ENCODE measurements around the gene PSME2. TPM values are rescaled to one million over a fixed set of nuclear protein-coding genes. Genes with fewer than 3 reads are reported as not detected.

The PSME2 gene
- total and polyA plus RNA-seq, 9 of the 15 experiments (the other 6 are each of a cell fraction or from before 2014, with no cell fraction given), result 111 to 579 (median 159) TPM

DNA sequence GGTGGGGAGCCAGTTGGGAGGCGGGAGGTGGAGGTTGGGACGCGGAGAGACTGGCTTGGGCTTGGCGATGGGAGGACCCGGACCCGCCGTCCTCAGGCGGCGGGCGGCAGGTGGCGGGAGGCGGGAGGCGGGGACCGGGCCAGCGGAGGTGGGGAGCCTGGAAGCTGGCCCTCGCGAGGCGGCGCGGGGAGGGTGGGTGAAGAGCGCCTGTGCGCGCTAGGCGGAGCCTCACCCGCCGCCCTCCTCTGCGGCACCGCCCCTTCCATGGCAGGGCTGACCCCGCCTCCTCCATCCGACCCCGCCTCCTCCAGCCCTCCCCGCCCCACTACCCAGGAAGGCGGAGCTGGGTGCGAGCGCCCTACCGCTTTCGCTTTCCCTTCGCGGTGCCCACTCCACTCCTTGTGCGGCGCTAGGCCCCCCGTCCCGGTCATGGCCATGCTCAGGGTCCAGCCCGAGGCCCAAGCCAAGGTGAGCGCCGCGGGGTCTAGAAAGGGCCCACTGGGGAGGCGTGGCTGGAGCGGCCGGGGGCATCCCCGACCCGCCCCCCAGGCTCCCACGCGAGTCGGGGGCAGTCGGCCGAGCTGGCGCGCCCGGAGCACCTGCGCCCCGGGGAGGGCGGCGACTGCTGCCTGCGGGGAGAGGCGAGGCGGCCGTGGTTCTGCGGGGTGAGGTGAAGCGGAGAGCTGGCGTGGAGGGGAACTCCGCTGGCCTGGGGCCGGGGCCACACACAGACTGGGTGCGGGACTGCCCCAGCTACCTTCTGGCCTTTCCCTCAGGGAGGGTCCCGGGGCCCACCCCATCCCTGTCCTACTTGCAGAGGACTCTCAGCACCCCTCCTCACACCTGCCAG is 10.4 kb downstream of the PSME2 start, which contains the start of gene PSME1 (continued):
- TF ChIP-seq HDAC3 (IDR thresholded peaks at IDR 0.05; ENCODE audit: borderline replicate concordance, partially characterized antibody) (no peak), PHF20 (IDR thresholded peaks at IDR 0.05; ENCODE audit: partially characterized antibody) (peak; percentile 28), ZNF644 (tag; IDR thresholded peaks at IDR 0.05; ENCODE audit: low read depth) (no peak), ZNF696 (CRISPR knock-in tag; conservative IDR thresholded peaks at IDR 0.05) (no peak), ELF2 (CRISPR knock-in tag; IDR thresholded peaks at IDR 0.05) (no peak), MEF2A (IDR thresholded peaks at IDR 0.05; ENCODE audit: control insufficient read depth, low read depth, low read length) (no peak), GTF2E2 (tag; IDR thresholded peaks at IDR 0.05) (no peak)
- TF ChIP-seq, protein P1, sequence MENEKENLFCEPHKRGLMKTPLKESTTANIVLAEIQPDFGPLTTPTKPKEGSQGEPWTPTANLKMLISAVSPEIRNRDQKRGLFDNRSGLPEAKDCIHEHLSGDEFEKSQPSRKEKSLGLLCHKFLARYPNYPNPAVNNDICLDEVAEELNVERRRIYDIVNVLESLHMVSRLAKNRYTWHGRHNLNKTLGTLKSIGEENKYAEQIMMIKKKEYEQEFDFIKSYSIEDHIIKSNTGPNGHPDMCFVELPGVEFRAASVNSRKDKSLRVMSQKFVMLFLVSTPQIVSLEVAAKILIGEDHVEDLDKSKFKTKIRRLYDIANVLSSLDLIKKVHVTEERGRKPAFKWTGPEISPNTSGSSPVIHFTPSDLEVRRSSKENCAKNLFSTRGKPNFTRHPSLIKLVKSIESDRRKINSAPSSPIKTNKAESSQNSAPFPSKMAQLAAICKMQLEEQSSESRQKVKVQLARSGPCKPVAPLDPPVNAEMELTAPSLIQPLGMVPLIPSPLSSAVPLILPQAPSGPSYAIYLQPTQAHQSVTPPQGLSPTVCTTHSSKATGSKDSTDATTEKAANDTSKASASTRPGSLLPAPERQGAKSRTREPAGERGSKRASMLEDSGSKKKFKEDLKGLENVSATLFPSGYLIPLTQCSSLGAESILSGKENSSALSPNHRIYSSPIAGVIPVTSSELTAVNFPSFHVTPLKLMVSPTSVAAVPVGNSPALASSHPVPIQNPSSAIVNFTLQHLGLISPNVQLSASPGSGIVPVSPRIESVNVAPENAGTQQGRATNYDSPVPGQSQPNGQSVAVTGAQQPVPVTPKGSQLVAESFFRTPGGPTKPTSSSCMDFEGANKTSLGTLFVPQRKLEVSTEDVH (IDR thresholded peaks at IDR 0.05; ENCODE audit: low read depth, partially characterized antibody), result no peak
- TF ChIP-seq, protein P2, sequence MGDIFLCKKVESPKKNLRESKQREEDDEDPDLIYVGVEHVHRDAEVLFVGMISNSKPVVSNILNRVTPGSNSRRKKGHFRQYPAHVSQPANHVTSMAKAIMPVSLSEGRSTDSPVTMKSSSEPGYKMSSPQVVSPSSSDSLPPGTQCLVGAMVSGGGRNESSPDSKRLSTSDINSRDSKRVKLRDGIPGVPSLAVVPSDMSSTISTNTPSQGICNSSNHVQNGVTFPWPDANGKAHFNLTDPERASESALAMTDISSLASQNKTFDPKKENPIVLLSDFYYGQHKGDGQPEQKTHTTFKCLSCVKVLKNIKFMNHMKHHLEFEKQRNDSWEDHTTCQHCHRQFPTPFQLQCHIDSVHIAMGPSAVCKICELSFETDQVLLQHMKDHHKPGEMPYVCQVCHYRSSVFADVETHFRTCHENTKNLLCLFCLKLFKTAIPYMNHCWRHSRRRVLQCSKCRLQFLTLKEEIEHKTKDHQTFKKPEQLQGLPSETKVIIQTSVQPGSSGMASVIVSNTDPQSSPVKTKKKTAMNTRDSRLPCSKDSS (IDR thresholded peaks at IDR 0.05; ENCODE audit: low read depth, partially characterized antibody), result no peak
- TF ChIP-seq, protein P3, sequence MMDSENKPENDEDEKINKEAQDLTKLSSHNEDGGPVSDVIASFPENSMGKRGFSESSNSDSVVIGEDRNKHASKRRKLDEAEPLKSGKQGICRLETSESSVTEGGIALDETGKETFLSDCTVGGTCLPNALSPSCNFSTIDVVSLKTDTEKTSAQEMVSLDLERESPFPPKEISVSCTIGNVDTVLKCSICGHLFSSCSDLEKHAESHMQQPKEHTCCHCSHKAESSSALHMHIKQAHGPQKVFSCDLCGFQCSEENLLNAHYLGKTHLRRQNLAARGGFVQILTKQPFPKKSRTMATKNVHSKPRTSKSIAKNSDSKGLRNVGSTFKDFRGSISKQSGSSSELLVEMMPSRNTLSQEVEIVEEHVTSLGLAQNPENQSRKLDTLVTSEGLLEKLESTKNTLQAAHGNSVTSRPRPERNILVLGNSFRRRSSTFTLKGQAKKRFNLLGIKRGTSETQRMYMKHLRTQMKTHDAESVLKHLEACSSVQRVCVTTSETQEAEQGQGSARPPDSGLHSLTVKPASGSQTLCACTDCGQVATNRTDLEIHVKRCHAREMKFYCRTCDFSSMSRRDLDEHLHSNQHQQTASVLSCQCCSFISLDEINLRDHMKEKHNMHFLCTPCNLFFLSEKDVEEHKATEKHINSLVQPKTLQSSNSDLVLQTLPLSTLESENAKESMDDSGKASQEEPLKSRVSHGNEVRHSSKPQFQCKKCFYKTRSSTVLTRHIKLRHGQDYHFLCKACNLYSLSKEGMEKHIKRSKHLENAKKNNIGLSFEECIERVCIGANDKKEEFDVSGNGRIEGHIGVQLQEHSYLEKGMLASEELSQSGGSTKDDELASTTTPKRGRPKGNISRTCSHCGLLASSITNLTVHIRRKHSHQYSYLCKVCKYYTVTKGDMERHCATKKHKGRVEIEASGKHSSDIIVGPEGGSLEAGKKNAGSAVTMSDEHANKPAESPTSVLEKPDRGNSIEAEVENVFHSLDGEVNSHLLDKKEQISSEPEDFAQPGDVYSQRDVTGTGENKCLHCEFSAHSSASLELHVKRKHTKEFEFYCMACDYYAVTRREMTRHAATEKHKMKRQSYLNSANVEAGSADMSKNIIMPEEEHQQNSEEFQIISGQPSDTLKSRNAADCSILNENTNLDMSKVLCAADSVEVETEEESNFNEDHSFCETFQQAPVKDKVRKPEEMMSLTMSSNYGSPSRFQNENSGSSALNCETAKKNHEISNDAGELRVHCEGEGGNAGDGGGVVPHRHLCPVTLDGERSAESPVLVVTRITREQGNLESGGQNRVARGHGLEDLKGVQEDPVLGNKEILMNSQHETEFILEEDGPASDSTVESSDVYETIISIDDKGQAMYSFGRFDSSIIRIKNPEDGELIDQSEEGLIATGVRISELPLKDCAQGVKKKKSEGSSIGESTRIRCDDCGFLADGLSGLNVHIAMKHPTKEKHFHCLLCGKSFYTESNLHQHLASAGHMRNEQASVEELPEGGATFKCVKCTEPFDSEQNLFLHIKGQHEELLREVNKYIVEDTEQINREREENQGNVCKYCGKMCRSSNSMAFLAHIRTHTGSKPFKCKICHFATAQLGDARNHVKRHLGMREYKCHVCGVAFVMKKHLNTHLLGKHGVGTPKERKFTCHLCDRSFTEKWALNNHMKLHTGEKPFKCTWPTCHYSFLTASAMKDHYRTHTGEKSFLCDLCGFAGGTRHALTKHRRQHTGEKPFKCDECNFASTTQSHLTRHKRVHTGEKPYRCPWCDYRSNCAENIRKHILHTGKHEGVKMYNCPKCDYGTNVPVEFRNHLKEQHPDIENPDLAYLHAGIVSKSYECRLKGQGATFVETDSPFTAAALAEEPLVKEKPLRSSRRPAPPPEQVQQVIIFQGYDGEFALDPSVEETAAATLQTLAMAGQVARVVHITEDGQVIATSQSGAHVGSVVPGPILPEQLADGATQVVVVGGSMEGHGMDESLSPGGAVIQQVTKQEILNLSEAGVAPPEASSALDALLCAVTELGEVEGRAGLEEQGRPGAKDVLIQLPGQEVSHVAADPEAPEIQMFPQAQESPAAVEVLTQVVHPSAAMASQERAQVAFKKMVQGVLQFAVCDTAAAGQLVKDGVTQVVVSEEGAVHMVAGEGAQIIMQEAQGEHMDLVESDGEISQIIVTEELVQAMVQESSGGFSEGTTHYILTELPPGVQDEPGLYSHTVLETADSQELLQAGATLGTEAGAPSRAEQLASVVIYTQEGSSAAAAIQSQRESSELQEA (IDR thresholded peaks at IDR 0.05; ENCODE audit: low read depth), result no peak
- TF ChIP-seq, protein P4, sequence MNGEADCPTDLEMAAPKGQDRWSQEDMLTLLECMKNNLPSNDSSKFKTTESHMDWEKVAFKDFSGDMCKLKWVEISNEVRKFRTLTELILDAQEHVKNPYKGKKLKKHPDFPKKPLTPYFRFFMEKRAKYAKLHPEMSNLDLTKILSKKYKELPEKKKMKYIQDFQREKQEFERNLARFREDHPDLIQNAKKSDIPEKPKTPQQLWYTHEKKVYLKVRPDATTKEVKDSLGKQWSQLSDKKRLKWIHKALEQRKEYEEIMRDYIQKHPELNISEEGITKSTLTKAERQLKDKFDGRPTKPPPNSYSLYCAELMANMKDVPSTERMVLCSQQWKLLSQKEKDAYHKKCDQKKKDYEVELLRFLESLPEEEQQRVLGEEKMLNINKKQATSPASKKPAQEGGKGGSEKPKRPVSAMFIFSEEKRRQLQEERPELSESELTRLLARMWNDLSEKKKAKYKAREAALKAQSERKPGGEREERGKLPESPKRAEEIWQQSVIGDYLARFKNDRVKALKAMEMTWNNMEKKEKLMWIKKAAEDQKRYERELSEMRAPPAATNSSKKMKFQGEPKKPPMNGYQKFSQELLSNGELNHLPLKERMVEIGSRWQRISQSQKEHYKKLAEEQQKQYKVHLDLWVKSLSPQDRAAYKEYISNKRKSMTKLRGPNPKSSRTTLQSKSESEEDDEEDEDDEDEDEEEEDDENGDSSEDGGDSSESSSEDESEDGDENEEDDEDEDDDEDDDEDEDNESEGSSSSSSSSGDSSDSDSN (IDR thresholded peaks at IDR 0.05; ENCODE audit: borderline replicate concordance in 1 of 2, low read depth in 2 of 2, low read length in 2 of 2), result peak; percentile 68 to 90; a peak in 2 of 4 replicates

All from K562 (cell line).